Measurements from ENCODE around the gene GFY.

The GFY gene

DNA sequence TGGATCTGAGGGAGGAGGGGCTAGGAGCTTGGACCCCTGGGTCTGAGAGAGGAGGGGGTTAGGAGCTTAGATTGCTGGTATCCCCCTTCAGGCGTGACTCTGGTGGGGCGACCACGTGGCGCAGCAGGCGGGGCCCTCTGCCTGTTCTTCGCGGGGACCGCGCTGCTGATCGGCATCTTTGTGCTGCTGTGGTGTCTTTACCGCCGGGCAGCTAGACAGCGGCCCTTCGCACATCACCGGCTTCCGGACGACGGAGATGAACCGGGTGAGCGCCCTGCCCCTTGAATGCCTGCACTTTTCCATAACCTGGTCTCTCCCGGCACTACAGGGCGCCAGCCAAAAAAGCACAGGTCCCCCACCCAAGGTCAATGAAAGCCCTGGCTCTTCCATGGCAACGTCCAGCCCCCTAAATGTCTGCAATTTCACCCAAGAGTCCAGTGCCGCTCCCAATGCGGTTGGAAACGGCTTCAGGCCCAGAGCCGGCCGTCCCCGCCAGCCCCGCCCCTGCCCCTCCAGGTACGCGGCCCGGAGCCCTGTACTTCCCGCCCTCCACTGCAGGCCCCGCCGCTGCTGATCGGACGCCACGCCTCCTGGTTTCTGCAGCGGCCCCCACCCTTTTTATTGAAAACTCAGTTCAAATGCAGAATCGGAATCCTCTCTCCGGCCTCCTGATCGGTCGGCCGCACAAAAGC lies 2.8 kb downstream of the GFY start:
- FAIRE-seq = no peak
- no peak for DNase-seq (ENCODE audit: low spot score)

DNA sequence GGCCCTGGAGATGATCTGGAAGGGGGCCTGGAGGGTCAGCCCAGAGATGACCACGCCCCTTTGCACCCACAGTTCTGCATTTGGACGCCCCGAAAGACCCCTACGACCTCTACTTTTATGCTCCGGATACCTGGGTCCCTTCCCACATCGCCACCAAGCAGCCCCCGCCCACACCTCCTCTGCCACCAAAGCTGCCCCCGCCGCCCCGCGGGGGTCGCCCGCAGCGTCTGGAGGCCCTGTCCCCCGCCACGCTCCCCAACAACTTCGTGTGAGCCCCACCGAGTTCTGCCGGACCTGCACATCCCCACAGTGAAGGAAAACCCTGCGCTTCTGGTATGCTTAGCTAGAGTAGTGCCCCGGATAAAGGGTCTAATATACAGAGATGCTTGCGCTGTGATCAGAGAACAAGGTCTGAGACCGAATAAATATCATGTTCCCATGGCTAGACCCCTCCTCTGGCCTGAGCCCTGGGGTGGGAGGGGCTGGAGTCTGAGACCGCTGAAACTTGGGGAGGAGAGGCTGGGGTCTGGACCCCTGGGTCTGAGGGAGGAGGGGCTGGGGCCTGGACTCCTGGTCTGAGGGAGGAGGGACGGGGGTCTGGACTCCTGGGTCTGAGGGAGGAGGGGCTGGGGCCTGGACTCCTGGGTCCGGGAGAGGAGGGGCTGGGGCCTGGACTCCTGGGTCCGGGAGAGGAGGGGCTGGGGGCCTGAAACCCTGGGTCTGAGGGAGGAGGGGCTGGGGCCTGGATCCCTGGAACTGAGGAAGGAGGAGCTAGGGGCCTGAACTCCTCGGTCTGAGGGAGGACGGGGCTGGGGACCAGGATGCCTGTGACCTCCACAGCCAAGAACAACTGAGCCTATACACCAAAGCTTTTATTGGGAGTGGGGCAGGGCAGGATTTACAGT lies 3.6 kb downstream of the GFY start:
- no peak for FAIRE-seq
- no peak for DNase-seq (ENCODE audit: low spot score)

DNA sequence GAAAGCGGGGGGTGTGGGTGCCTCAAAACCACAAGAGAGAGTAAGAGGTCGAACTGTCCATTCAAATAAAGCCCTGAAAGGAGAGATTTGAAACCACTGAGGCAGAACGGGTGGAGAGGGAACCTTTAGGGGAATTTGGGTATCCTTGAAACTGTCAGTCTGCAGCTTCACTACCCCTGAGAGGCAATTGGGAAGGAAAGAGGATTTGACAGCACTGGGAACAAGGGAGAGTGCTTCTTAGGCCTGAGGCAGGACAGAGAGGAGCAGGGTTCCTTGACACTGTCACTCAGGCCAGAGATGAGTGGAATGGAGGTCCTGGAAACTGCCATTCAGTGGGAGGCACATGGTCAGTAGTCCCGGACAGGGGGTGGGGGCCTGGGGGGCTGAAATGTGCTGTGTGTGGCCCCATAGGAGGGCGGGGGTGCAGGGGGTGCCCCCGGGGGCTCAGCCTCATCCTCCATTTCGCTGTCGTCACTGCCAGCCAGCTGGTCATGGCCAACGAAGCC lies 5.0 kb downstream of the GFY start:
- FAIRE-seq = no peak
- DNase-seq (ENCODE audit: low spot score) = no peak

DNA sequence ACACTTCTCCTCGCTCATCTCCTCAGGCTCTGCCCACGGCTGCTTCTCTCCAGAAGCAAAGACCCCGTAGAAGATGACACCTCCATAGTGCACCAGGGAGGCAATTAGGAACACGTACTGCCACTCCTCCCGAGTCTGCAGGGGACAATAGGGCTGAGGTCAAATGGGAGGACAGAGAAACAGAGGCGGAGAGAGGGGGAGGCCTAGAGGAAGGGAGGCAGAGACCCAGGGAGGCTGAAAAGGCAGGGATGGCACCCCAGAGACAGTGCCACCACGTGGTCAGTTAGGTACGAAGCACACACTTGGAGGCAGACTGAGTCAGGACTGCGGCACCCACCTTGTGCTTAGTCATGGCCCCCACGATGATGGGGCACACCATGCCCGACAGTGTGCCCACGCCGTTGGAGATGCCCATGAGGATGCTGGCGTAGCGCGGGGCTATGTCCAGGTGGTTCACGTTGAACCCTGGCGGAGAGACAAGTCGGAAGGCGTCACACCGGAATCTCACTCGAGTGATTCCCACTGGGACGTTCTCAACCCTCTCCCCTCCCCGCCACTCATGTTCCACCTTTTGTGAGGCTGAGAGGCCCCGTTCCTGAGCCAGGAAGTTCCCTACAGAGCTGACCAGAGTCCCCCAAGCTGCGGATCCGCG lies 5.6 kb downstream of the GFY start:
- DNase-seq (ENCODE audit: low spot score) (no peak), FAIRE-seq (no peak)

DNA sequence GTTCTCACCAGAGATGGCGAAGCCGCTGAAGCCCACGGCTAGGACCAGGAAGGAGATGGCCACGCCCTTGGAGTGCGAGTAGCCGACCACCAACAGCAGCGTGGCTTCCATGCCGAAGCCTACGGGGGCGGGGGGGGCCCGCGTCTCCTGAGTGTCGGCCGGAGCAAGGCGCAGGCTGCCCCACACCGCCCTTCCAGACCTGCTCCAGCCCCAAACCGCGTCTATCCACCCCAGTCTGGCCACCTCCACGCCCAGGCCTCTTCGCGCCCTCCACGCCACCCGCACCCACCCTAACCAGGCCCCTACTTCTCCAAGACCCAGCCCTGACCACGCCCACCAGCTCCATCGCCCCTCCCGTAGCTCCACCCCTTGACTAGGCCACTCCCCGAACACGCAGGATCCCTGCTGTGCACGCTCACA lies 6.2 kb downstream of the GFY start:
- FAIRE-seq = no peak
- no peak for DNase-seq (ENCODE audit: low spot score)

DNA sequence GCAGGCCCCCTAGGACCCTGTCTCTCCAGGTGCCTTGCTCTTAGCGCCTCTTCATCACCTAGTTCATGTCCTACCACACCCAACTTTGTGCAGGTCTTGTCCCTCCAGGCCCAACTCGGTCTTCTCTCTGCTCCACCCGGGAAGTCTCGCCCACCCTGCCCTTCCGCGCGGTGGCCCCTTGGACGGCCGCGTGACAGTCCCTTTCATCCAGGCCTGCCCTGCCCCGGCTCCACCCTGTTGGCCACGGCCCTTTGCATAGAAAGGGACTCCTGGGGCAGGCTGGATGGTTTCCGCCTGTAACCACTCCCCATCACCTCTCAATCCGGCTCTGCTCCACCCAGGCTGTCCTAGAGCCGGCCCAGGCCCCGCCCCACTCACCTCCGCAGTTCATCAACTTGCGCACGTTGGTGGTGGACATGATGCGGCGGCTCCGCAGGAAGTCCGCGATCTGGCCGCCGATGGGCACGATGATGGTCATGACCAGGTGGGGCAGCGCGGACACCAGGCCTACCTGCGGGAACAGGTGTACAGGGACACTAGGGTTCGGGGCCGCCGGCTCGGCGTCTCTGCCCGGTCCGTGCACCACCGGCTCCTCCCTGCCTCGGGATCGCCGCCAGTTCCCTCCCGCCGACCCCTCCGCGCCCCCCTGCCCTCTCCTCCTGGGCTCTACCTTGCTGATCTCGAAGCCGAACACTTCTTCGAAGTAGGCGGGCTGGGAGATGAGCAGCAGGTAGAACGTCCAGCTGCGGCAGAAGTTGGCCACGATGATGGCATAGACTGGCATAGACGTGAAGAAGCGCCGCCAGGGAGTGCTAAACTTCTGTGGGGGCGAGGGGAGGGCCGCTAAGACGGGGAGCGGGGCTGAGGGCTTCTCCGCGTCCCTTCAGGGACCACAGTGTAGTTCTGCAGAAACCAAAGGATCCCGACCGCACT lies 7.2 kb downstream of the GFY start:
- FAIRE-seq (no peak), DNase-seq (ENCODE audit: low spot score) (no peak)

DNA sequence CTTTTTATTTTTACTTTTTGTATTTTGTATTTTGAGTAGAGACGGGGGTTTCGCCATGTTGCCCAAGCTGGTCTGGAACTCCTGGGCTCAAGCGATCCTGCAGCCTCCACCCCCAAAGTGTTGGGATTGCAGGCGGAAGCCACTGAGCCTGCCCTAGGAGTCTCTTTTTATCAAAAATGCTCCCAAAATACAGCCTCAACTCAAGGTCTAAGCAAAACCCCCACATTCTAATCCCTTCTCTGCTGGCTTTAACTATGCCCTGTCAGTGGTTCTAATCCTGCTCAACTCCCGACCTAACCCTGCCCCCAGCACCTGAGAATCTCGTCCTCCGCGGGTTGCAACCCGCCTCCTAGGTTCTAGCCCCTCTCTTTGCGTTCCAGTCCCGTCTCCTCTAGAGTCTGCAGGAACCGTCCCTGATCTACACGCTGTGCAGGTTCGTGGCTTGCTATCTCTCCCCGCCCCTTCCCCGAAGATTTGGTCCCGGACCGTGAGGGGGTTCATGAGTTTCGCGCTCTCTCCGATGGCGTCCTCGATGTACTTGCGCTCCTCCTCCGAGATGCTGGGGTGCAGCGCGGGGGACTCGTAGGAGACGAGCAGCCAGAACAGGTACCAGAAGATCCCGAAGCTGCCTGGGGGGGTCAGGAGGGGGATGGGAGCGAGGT lies 8.2 kb downstream of the GFY start:
- no peak for FAIRE-seq
- DNase-seq (ENCODE audit: low spot score) = no peak

DNA sequence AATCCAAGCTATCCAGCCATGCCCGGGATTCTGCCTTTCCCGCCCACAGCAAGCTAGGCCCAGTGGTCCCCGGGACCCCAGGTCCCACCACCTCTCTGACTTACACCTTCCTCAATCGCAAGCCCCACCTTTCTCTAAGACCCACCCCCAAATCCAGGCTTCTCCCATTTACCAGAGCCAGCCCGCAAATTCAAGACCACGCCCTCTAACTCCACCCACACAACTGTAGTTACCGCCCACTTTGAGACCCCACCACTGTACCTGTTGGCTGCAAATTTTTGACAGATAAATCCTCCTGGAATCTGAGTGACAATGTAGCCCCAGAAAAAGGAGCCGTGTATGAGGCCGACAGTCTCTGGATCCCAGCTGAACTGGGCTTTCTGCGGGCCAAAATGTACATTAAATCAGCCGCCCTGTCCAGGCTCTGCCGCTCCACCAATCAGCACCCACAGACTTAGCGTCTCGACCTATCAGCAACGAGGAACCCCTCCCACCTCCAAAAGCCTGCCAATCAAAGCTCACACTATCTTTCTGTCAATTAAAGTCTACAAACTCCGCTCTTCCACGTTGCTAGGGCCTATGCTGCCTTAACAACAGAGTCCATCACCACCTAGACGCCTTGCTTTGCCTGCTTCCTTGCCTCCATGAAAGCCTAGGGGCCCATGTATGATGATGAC lies 9.9 kb downstream of the GFY start:
- DNase-seq (ENCODE audit: low spot score) = no peak
- no peak for FAIRE-seq

DNA sequence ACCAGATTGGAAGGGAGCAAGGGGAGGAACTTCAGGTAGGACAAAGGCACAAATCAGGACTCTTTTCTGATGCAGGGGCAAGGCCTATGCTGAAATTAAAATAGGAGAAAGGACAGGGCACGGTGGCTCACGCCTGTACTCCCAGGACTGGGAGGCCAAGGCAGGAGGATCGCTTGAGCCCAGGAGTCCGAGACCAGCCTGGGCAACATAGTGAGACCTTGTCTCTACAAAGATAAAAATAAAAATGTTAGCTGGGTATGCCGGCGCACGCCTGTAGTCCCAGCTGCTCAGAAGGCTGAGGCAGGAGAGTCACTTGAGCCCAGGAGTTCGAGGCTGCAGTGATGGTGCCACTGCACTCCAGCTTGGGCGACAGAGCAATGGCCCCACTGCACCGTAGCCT lies 10.5 kb downstream of the GFY start:
- no peak for DNase-seq (ENCODE audit: low spot score)
- no peak for FAIRE-seq

DNA sequence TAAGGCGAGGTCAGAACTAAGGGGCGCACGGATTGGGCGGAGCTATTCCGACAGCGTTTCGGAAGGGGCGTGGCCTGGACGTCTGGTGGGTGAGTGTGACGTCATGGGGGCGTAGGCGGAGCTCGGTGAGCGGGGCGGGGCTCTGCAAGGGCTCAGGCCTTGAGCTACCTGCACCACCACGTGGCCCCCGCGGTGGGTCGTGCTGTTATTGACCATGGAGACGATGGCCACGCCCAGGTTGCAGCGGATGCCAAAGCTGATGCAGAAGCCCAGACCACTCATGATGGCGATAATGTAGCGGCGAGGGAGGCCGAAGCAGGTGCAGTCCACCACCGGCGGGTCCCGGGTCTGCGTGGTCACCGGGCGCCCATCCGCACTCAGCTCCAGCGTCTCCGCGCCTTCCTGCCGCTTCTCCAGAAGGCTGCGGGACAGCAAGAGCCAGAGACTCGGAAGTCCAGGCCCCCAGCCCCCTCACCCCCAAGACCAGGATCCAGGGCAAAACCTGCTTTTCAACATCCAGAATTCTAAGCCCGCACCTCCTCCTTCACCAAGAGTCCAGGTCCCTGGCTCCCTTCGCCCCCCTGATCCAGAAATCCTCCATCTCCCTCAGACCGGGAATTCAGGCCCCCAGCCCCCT lies 11.3 kb downstream of the GFY start:
- FAIRE-seq = no peak

DNA sequence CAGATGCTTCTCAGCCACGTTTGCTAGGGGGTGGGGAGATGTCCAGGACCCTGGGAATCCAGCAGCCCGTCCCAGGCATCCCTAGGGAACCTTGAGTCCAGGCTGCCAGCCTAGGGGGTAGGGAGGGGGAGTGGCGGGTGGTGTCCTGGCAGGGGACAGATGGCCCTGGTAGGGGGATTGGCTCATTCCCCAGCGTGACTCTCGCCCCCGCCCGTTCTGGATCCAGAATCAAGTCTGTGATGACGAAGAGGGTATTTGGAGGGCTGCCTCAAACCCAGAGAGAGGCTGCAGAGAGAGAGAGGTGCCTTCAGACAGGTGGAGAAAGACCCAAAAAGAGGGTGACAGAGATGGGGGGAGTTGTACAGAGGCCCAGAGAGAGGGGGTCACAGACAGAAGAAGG lies 12.0 kb downstream of the GFY start:
- no peak for DNase-seq (ENCODE audit: low spot score)
- FAIRE-seq = no peak

More for the DNA sequence above, 11.3 kb downstream of the GFY start:
- no peak for DNase-seq (ENCODE audit: low spot score)

DNA sequence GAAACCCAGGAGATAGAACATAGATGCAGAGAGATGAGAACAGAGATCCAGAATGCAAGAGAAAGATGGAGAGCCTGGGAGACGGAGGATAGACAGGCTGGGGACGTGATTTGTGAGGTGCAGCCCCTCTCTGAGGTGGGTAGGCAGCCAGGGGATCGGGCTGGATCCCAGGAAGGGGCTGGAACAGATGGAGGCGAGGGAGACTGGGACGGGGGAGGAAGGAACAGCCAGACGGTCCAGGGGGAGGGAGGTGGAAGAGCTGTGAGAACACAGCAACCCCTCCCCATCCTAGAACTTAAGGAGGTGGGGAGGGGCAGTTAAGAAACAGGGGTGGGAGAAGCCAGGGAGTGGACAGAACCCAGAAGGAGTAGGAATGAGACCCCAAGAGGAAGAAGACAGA lies 13.1 kb downstream of the GFY start:
- no peak for FAIRE-seq
- no peak for DNase-seq (ENCODE audit: low spot score)

DNA sequence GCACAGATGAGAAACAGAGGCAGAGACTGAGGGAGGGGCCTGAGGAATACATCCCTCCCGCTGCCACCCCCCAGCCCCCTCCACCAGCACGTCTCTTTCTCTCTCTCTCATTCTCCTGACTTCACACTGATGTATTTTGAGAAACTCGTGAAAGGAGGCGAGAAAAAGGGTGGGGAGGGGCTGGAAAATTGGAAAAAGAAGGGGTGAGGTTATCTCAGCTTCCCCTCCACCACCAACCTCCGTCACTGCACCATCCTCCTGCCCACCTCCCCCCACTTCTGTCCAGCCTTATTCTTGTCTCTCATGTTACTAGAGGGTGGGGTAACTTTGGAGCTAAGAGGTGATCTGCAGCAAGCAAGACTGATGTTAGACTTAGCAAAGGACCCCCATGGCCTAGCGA lies 14.6 kb downstream of the GFY start:
- FAIRE-seq = no peak

DNA sequence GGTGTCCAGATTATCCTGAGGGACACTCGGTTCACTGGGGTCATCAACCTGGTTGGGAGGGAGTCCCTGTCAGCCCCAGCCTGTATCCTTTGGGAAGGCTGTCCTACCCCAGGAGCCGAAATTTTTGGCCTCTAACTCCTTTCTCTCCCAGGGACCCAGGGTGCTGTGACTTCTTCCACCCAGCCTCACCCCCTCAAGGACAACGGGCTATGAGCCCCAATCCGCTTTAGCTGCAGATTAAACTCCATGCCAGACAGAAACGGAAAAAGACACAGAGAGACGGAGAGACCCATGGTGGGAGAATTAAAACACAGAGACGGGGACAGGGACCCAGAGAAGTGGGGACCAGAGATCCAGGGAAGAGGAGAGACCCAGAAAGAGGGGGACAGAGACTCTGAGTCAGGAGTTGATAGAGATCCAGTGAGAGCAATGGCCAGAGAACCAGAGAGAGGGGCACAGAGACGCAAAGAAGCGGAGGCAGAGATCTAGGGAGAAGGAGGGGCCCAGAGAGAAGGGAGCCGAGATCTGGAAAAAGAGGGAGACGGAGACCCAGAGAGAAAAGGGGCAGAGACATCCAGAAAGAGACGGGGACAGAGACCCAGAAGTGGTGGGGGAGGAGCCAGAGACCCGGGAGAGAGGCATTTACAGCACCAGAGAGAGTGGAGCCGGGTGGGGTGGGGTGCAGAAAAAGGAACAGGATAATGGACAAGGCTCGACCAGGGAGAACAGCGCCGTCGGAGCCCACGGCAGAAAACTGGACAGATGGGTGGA lies 15.4 kb downstream of the GFY start:
- FAIRE-seq (no peak), DNase-seq (ENCODE audit: low spot score) (no peak)

More for the DNA sequence above, 14.6 kb downstream of the GFY start:
- DNase-seq (ENCODE audit: low spot score) = no peak

DNA sequence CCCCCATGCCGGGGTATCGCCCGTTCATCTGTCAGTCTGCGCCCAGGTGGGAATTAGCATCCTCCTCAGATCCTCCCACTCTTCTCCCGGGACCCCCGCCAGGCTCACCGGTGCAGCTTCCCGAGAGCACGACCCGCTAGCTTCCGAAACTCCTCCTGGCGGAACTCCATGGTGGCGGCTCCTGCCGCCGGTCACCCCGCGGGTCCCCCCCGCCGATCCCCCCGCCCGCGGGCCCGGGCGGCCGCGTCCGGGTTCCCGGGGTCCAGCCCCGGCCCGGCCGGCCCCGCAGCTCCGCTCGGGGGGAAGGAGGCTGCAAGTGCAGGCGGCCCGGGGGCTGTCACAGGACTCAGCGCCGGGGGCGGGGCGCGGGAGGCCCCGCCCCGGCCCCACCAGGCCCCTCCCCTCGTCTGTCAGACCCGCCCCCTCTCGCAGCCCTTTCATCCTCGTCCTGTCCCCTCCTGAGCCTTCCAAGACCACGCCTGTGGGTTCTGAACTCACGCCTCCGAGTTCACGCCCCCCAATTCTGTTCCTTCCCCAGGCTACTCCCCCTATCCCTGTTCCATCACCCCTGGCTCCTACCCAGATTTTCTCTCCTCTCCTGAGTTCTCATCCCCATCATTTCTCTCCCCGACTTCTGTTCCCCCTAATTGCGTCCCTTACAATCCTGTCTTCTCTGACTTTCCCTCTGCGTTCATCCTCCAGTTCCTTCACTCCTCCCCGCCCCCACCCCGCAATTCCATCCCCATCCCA lies 16.2 kb downstream of the GFY start, which contains the start of gene SLC17A7:
Gene SLC17A7, minus strand, starts transcription at position 318 of the 750 bp plus-strand sequence. Its CDS starts 148 bp downstream, at position 170.
- DNase-seq (ENCODE audit: low spot score) = no peak
- no peak for FAIRE-seq

DNA sequence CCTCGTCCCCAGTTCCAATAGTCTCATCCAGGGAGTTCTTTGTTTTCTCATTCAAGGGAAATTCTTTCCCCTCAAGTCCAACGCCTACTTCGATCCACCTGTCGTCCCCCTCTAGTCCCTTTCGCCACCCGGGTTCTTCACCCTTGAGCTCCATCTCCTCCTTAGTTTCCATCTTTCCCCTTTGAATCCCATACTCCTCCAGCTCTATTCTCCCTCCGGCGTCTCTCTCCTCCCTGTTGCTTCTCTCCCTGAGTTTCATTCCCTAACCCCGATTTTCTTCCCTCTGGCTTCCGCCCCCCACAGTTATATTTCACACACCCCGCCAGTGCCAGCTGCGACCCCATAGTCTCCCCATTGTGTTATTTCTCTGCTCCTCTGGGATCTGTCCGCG lies 16.8 kb downstream of the GFY start:
- no peak for FAIRE-seq

DNA sequence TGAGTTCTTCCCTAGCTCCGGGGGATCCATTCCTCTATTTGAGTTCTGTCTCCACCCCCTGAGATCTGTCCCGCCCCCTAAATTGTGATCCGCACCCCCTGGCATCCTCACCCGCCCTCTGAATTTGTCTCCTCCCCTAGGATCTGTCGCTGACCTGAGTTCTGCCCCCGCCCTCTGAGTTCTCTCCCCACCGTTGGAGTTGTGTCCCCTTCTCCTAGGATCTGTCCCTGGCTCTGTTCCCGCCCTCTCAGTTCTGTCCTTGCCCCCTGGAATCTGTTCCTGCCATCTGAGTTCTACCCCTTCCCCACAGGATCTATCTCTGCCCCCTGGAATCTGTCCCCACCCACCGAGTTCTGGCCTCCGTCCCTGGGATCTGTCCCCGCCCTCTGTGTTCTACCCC lies 17.2 kb downstream of the GFY start:
- DNase-seq (ENCODE audit: low spot score) (no peak), FAIRE-seq (no peak)

More for the DNA sequence above, 16.8 kb downstream of the GFY start:
- DNase-seq (ENCODE audit: low spot score) = no peak

Data from RCC 7860 (cell line).